ENCODE measurements around the gene CACHD1.
A peak's percentile ranks its signal among the peaks of the same experiment; 100 is the strongest.

The CACHD1 gene

DNA sequence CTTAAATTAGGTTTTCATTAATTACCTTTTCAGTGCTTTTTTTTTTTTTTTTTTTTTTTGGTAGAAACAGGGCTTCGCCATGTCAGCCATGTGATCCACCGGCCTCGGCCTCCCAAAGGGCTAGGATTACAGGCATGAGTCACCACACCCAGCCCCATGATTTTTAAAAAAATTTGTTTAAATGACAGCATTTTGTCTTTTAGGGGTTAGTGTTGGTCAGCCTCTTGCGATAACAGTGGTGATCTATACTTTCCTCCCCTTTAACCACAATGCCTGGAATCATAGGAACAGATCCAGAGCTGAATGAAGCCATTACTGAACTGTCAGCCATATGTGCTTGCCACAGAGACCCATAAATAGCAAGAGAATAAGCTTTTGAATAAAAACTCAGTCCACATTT is 73.9 kb downstream of the CACHD1 start:
- no peak for TF ChIP-seq CTCF (IDR thresholded peaks at IDR 0.05)
- H3K4me3 ChIP-seq: no peak overlapping the region
- no peak for DNase-seq (ENCODE audit: low spot score)
- peak overlapping the region in 1 of 2 donors; percentile 28 for H3K27ac ChIP-seq

DNA sequence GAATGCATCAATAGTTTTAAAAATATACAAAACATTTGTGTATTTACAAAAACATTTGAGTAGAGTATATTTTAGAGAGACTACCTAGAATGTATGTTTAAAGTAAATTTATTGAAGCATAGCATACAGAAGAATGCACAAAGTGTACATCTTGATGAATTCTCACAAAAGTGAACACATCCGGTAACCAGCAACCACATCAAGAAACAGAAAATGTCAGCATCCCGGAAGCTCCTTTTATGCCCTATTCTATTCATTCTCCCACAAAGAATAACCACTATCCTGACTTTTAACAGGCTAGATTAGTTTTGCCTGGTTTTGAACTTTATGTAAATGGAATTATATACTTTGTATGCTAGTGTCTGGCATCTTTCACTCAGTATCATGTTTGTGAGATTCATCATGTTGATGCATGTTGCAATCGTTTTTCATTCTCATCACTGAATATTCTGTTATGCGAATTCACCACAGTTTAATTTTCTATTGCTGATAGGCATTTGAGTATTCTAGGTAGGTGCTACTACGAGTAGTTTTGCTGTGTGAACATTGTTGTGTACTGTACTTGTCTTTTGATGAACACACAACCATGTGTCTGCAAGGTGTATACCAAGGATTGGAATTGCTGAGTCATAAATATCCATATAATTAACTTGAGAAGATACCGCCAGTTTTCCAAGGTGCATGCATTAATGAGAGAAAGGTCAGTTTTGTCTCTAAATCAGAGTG is 75.4 kb downstream of the CACHD1 start:
- Histone ChIP-seq H3K4me3 (no peak overlapping the region), H3K27ac (peak overlapping the region in 1 of 2 donors; percentile 10)
- DNase-seq (ENCODE audit: low spot score): no peak
- TF ChIP-seq CTCF (IDR thresholded peaks at IDR 0.05): no peak

DNA sequence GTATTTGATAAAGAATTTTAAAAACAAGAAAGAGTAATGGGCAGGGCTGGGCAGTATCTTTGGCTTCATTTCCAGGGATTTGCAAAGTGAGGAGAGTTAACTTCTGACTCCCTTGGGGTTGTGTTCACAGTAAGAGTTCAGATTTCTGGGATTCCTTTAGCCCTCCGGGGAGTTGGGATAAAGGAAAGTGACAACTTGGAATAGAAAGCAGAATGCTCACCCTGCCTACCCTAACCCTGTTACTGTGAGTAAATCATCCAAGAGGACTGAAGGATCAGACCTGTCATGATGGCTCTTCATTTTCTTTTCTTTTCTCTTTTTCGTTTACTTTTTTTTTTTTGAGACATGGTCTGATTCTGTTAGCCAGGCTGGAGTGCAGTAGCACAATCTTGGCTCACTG is 76.1 kb downstream of the CACHD1 start:
- H3K27ac ChIP-seq: no peak overlapping the region
- no peak overlapping the region for H3K4me3 ChIP-seq
- no peak for DNase-seq (ENCODE audit: low spot score)
- no peak for TF ChIP-seq CTCF (IDR thresholded peaks at IDR 0.05)

DNA sequence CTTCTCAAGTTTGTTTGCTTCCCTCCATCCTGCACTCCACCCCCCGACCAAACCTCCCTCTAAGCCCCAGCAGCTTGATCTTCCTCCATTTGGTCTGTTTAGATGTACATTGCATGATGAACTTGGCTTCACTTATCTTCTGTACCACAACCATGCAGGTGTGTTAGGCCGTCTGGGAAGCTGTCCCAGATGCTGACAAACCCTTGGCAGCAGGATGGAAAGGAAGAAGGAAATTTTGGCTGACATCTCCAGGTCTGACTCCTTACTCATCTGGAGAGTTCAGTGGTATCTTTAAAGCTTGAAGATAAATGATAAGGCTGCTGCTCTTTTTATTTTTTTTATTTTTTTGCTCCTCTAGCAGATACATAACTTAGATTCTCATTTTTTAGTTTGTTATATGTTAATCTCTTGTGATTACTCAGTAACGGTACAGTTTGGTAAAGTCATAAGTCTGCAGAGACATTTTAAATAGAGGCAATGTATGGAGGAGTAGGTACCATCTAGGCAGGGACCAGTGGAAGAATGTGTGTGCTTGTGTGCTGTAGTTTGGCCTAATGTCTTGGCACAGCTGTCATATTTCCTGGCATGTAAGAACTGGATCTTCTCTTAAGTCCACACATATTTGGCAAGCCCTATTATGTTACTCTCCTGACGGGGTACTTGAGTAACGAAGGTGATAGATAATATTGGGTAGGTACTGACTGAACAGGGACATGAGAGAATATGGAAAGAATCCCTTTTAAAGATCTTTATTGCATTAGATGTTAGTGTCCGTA is 79.7 kb downstream of the CACHD1 start:
- no peak for DNase-seq (ENCODE audit: low spot score)
- TF ChIP-seq CTCF (IDR thresholded peaks at IDR 0.05): no peak
- H3K4me3 ChIP-seq: no peak overlapping the region
- no peak overlapping the region for H3K27ac ChIP-seq

DNA sequence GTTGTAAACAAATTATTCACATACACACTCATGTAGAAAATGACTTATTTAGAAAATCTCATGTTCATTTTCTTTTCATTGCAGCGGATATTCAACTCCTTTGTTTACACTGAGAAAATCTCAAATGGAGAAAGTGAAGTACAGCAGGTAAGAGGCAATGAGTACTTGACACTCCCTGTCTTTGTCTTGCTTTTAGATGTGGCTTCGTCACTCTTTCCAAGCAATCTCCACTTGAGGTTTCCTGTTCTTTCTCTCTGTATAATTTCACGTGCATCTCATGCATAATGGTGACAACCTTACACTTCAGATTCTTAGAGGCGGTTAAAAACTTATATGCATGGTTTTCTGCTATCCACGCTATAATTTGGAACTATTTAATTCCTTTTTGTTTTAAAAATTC is 80.6 kb downstream of the CACHD1 start:
- no peak for DNase-seq (ENCODE audit: low spot score)
- H3K27ac ChIP-seq: no peak overlapping the region
- TF ChIP-seq CTCF (IDR thresholded peaks at IDR 0.05): no peak
- no peak overlapping the region for H3K4me3 ChIP-seq

DNA sequence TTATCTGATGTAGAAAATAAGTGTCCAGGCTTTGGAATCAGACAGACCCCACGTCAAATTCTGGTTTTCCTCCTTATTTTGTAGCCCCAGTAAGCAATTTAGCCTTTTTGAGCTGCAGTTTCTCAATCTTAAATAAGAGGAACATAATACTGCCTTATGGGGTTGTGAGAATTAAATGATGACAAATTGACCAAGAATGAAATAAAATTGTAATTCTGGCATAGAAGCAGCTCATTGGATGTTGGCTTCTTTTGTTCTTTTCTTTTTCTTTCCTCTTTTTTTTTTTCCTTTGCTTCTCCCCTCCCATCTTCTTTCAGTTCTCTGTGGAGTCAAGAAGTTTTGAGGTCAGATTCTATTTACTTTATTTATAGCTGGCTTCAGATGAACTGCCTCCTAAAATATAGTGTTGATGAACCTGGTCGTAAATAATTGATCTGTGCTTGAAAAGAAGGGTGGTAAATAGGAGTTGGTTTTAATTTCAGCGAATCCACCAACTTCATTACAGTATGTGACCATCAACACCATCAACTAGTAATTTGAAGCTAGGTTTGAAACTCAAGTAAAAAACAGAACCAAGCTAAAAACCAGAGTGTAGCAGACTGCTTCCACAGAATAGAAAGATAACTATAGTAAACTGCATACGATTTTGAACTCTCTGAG is 81.1 kb downstream of the CACHD1 start:
- Histone ChIP-seq H3K4me3 (no peak overlapping the region), H3K27ac (no peak overlapping the region)
- no peak for TF ChIP-seq CTCF (IDR thresholded peaks at IDR 0.05)
- no peak for DNase-seq (ENCODE audit: low spot score)
